NCI-H146 (cell line): ENCODE measurements around the gene TNS1.

ENCODE experiments used
- DNase-seq: peaks from one replicate; lab custom pipeline; 2025; lab: John Stamatoyannopoulos, UW

The TNS1 gene

DNA sequence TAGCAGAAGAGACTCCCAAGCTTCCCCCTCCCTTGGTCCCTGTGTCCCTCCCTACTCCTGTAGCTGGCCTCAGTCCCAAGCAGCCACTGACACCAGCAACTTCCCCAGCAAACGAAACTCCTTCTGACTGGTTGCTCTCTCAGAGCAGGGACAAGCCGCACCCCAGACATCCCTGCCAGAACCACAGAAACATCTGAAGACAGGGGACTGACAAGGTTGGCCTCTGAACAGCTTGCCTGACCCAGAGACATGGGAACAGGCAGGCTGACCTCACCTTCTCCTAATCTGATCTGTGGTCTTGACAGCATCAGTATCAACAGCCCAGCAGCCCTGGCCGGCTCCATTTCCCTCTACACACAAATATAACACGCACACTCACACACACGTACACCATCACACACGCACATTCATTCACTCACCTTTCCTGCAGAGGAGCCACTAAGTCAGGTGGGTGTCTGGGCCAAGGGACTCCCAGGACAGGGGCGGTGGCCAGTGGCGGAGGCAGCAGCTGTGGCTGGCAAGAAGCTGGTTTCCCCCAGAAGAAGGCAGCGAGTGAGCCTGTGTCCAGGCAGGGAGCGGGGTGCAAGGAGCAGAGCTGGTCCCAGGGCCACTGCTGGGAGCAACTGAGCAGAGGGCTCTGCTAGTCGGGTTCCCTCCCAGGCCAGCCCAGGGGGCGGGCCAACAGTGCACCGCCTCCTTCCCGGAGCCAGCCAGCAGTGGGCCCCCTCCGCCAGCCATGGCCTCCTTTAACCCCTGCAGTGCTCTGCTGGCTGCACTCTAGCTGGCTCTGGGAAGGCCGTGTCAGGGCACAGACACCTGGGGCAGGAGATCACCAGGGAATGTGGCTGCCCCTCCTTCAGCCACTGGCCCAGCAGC is 59.1 kb downstream of the TNS1 start:
- no peak for DNase-seq

DNA sequence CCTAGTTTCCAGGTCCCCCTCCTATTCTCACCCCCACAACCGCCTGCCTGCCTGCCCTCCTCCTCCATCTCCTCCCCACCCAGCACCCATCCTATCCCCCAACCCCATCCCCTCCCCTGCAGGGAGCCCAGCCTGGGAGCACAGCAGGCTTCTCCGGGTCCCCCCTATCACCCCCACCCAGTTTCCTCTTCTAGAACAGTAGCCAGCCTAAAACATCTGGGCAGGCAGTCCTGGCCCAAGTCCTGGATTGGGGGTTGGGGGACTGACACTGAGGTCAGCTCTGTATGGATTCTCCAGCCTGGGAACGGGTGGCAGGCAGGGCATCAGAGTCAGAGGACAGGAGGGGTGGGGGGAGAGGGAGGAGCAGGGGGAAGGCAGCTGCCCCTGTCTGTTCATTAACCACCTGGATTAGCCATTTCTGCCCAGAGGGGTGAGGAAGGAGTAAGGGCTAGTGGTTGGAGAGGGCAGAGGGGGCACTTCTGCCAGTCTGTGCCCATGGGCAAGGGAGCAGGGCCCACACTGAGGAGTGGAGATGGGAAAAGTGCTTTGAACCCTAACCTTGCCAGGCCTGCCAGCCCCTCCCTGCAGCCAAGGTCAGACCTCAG is 60.0 kb downstream of the TNS1 start:
- DNase-seq = no peak

DNA sequence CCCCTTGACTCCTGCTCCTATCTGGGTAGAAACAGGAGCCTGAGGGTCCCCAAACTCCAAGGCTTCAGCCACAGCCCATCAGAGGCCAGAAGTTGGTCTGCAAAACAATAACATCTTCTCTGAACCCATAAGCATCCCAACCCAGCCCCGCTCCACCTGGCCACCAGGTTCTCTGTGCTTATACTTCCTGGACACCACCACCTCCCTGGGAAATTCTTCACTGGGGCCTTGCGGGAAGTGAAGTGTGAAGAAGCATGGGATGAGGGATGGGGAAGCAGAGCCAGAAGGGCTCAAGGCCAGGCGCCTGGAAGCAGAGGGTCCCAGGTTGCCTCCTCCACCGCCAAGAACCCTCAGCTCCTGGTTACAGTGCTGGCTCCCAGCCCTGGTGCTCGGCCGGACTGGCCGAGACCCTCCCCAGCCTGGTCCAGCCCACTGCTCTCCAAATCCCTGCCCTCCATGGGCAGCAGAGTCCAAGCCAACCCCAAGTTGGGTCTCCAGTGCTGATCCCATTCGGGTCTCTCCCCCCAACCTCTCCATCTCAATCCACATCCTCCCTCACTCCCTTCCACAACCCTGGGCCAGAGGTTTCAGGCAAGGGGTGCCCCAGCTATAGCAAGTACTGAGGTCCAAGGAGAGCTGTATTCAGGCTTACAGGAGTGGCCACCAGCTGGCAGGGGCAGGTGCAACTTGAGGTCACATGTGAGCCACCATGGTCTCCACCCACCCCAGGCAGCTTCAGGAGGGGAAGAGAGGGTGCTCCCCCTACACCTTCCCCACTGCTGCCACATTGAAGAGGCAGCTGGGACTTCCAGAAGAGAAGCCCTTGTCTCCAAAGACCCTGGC is 60.7 kb downstream of the TNS1 start:
- DNase-seq = no peak

DNA sequence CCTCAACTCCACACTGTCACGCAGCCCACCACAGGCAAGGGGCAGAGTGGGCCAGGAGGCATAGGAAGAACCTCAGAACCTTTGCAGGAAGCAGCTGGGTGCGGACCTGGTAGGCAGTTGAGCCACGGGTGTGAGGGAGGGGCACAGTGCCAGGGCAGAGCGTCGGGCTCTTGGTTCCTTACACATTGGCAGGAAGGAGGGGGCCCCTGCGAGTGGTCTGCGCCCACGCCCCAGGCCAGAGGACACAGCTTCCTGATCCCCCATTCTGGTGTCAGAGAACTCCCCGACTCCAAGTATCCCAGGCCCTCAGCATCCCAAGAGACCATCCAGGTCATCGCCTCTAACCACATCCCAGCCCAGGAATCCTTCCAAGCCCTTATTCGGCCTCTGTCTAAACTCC is 61.5 kb downstream of the TNS1 start:
- DNase-seq = no peak

DNA sequence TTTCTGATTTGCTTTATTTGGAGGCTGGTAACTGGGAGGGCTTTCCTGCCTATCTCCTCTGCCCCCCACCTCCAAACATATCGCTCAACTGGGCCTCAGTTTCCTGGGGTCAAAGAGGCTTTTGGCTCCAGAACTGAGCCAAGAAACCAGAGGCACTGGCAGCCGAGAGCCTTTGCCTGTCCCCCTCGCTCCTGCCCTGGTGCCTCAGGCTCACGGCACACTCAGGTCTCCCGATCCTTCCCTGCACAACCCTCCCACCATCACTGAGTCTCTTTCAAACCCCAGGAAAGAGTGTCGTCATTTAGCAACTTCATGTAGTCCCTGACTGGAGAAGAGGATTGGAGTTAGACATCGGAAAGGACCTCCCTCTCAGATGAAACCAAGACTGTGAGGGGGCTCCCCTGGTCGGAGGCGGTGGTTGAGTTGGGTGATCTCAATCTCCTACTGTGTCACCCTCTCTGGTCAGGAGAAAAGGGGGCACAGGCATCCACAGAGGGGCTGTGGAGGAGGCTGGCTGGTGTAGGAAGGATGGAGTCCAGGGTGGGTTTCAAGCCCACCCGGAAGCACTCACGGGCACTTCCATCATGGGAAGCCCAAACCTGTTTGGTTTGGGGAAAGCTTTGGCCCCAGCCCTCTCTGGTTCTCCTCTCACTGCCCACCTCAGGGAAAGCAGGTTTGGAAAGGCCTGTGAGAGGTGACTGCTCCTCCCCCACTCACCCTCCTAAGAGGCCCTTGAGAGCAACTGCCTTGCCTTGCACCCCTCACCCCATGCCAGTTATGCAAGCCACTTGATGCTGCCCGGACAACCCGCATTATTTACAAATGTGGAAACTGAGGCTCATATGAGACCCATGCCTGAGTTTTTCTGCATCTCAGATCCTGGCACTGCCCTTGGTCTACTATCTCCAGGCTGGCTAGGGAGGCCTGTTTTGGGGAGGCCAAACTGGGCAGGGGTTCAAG is 62.3 kb downstream of the TNS1 start:
- no peak for DNase-seq

DNA sequence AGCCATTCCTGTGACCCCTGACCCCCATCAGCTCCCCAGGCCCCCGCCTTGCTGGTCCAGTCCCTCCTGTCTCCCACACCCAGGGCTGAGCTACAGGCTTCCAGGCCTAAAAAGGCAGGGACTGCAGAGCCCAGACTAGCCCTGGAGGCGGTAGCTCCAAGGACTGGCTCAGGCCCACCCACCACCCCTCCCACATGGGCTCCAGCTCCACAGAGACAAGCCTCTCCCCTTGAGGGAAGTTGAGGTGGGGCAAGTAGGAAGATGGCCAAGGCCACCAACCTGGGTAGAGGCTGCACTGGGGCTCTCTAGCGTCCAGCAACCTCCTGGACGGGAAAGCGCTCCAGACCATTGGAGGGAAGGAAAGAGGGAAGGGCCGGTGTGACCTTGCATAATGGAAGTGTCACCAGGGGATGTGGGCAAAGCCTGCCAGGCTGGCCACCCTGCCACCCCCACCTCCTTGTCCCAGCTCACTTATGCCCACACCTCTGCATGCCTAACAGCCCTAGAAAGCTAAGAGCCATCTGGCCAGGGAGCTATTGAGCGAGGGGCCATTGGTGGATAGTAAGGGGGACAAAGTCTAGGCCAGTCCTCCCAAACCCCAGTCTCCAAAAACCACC is 63.1 kb downstream of the TNS1 start:
- DNase-seq = no peak

DNA sequence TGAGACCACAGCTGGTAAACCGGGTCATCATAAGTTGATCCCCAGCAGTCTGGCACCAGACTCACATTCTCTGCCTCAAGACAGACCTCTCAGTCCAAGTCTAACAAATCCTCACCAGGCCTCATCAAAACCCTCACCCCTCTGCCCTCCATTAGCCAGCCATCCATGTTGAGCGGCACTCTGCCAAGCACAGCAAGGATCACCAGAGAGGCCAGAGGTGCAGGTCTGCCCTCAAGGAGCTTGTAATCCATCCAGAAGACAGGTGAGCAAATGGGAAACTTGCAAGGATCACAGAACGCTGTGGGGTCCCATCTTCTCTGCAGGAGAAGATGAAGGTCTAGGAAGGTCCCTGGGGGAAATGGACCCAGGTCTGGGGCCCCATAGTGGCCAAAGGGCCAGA is 63.6 kb downstream of the TNS1 start:
- DNase-seq = no peak

DNA sequence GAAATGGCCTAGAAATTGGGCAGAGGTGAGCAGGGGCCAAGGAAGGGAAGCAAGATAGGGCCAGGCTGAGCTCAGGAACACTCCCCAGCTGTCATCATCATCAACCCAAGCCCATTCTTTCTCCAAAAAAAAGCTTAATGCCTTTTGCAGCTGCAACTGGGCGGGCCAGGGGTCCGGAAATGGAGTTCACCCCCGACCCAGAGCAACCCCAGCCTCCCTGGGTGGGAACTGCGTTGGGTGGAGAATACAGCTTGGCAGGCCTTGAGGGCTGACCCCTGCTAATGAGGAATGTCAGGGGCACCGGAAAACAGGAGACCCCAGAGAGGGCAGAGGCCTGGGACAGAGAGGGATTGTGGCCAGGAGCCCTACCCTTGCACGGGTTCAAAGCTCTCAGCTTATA is 64.8 kb downstream of the TNS1 start:
- no peak for DNase-seq

DNA sequence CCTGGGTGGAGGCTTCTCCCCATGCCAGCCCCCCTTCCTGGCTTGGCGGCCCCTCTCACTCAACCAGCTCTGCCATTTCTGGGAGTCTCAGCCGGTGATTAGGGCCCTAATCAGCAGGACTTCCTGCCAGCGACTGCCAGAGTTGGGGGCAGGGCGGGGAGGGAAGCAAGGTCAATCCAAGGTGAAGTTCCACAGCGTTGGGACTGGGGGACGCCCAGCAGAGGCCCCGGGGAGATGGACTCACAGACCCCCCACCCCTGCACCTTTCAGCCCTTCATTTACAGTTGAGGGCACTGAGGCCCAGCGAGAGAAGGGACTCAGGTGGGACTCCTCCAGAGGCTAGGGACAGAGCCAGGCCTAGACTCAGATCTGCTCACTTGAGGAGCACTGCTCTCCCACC is 65.3 kb downstream of the TNS1 start:
- no peak for DNase-seq

DNA sequence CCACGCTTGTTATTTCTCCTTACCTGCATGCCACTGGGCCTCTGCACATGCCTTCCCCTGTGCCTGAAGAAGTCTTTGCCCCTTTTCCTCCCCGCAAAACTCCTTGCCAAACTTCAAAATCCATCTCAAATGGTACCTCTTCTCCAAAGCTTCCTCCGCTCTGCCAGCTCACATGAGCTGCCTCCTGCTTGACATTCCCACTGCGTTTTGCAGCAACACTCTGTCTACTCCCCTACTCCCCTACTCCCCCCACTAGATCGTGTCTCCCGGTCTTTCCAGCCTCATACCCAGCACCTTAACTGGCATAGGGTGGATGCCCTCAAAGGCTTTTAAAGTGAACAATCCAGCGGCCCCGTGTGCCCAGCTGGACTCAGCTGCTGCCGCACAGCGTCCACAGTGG is 65.8 kb downstream of the TNS1 start:
- DNase-seq = no peak

DNA sequence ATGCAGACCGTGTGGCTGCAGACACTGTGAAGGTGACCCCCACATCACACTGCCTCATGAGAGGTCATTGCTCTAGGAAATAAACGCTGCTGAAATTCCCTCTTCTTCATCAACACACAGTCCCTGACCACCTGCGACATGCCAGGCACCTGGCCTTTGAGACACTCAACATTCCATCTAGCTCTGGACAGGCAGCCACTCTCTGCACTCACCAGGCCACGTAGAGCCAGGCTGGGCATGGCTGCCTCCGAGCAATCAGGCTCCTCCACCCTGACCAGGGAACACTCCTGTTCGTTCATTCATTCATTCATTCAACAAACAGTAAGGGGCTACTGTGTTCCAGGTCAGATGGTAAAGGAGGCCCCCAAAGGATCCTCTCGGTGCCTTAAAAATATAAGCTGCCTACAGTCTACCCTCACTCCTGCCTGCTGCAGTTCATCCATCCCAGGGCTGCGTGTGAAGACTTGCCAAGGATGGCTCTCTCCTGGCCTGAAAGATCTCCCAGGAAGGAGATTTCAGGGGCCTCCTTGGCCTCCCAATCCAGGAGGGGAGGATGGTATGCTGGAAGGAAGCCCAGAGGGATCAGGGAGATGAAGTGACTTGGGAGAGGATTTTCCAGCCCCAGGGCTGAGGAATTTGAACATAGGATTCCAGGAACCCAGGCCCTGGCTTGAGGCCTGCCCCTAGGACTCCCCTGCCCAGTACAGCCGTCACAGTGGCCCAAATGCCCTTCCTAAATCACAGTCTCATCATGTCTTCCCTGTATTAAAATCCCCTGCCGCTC is 66.7 kb downstream of the TNS1 start:
- no peak for DNase-seq

DNA sequence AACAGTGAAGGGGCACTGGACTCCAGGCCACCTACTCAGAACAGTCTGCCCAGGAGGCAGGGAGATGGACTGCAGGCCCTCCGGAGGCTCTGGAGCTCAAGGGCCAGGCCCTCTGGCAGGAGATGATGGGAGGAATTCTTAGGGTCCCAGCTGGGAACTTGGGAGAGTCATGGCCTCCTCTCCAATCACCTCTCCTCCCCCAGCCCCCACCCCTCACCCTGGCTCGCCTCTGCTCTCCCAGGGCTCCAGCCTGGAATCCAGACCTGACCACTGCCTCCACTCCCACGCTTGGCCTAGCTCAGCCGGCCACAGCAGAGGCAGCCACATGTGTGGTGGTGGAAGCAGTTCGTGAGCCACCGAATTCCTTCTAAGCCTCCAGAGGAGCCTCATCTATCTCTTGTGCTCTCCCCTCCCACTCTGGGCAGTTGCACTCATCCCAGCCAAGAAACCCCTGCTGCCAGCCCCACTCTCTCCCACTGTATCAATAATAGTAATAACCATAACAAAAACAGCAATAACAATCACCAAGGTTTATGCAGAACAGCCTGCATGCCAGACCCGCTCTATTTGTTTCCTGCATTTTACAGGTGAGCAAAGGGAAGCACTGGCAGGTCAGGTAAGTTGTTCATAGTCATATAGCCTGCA is 67.4 kb downstream of the TNS1 start:
- DNase-seq = no peak

DNA sequence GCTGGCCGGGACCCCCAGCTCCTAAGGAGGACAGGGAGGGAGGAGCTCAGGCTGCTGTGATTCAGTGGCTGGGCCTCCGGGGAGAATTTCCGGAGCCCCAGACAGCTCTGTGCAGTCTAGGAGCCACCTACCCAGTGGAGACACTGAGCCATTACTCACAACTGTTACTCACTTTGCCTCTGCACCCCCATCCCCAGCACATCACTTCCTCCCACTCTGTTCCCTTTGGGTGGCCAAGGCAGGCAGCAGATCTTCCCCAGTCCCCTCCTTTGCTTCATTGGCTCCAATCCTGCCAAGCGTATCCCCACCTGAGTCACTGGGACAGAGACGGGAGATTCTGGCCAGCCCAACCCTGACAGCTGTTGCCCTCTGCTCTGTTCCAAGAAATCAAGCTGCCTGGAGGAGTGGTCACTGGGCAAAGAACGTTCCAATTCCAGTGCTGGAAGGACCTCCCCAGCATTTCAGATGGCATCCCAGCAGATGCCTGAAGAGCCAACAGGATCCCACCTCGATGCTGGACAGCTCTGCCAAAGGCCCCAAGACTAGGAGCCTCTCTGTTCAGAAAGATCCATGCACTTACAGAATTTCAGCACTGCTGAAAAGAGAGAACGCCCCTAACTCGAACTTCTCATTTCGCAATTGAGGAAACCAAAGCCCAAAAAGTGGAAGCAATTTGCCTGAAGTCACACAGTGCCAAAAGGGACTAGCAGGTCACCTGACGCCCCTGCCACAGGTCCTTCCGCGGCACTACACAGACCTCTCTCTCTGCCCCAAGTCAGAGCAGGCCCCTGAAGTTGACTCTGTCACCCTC is 68.3 kb downstream of the TNS1 start:
- no peak for DNase-seq

DNA sequence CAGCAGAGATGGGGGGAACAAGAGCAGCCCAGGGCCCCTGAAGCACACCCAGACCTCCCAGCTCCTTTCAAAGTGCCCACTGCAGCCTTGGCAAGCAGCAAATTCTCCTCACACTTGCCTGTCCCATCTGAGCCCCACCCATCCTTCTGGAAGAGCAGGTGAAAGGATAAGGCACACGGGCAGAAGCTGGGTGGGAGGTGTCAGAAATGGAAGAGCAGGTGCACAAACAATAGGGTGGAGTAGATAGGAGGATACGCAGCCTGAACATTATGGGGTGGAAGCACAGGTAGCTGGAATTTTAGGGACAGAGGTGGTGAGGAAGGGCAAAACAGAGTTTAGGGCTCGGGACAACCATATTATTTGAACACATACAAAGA is 69.2 kb downstream of the TNS1 start:
- peak; percentile 25 for DNase-seq

DNA sequence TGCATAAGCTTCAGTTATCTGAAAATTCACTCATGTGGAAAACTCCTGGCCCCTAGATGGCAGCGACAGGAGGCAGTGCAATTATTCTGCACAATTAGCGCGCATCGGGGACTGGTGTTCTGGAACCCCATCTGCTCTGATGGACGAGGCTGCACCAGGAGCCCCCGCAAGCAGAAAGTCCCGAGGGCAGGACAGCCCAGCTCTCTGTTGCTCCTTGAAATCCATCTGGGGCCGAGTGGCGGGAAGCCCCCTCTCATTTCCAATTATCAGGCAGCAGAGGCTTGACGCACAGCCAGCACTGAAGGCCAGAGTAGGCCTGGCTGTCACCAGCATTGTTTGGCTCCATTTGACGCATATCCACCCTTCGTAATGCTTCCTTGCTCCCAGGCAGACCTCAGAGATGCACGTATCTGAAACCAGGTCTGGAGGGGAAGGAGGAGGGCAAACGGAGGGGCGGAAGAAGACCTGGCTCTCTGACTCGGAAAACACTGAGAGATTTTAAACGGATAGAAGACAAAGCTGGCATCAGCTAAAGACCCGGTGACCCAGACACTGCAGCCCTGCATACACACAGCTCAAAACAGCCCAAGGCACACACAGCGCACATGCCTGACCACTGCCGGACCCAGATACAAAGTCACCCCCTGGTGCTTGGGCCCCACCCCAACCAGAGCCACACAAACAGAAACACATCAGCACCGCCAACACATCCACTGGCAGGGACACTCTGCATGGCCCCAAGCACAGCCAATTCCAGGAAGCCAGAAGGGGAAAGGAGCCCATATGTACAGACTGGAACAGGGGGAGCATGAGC is 69.8 kb downstream of the TNS1 start:
- DNase-seq = no peak

DNA sequence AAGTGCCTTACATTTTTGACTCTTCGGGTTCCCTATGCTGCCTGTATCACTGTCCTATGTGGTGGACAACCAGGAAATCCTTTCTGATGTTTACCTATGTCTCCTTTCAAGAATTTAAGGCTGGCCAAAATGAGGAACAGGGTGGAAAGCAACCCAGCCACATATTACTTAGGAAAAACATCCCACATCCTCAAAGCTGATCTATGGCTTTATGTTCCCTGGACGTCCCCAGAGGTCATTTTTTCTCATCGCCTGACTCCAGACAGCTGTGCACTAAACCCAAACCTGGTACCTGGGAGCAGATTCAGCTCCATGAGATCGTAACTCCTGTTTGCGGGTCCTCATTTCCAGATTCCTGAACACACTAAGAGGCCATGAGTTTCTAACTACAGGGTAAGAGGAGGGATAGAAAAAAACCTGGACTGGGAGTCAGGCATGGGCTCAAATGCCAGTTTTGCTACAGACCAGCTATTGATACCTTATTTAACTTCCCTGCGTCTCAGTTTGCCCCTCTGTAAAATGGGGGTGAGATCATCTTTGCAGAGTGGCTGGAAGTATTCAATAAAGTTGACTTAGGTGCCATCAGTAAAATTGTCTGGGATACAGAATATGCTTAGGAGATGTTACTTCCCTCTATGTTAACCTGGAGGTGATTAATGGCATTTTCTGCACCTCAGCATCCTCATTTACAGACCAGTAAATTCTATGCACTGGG is 70.8 kb downstream of the TNS1 start:
- no peak for DNase-seq

DNA sequence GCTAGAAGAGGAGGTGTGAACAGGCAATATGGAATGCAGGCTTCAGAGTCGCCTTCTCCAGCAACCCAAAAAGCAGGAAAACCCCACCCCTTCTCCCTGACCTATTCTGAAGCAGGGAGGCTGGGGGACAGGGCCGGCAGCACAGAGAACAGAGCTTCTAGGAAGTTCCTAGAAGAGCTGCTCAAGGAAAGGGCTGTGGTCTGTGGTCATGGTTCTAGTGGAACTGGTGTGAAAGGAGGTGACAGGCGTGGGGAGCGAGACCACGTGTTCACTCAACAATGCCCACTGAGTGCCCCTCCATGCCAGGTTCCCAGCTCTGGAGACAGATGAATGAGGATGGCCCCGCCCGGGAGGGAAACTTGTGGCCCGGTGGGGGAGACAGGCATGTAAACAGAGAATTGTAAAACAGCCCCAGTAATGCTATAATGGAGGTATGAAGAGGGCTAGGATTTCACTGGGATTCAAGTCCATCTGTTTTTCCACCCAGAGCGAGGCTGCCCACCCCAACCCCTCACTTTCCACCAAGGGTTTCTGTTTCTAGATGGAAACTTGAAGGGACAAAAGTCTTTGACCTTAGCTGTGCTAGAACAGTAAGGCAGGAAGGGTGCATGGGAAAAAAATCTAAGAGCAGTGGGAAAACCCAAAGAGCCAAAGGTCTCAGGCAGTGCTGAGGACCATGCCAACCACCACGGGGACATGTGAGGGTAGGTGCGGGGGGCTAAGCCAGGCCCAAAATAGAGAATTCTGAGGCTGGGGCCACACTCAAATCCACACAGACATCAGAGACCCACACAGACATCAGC is 71.8 kb downstream of the TNS1 start:
- no peak for DNase-seq
